ENCODE data around the gene GRB7. TPM values are rescaled to one million over a fixed set of nuclear protein-coding genes. Genes with fewer than 3 reads are reported as not detected.

The GRB7 gene
- total and polyA plus RNA-seq, 9 of the 15 experiments (the other 6 are each of a cell fraction or from before 2014, with no cell fraction given), result 0.04 to 6.2 (median 2.2) TPM

GRCh38 chr17:39754161-39754957 lies 16.6 kb downstream of the GRB7 start (continued):
- TF ChIP-seq, protein P1, sequence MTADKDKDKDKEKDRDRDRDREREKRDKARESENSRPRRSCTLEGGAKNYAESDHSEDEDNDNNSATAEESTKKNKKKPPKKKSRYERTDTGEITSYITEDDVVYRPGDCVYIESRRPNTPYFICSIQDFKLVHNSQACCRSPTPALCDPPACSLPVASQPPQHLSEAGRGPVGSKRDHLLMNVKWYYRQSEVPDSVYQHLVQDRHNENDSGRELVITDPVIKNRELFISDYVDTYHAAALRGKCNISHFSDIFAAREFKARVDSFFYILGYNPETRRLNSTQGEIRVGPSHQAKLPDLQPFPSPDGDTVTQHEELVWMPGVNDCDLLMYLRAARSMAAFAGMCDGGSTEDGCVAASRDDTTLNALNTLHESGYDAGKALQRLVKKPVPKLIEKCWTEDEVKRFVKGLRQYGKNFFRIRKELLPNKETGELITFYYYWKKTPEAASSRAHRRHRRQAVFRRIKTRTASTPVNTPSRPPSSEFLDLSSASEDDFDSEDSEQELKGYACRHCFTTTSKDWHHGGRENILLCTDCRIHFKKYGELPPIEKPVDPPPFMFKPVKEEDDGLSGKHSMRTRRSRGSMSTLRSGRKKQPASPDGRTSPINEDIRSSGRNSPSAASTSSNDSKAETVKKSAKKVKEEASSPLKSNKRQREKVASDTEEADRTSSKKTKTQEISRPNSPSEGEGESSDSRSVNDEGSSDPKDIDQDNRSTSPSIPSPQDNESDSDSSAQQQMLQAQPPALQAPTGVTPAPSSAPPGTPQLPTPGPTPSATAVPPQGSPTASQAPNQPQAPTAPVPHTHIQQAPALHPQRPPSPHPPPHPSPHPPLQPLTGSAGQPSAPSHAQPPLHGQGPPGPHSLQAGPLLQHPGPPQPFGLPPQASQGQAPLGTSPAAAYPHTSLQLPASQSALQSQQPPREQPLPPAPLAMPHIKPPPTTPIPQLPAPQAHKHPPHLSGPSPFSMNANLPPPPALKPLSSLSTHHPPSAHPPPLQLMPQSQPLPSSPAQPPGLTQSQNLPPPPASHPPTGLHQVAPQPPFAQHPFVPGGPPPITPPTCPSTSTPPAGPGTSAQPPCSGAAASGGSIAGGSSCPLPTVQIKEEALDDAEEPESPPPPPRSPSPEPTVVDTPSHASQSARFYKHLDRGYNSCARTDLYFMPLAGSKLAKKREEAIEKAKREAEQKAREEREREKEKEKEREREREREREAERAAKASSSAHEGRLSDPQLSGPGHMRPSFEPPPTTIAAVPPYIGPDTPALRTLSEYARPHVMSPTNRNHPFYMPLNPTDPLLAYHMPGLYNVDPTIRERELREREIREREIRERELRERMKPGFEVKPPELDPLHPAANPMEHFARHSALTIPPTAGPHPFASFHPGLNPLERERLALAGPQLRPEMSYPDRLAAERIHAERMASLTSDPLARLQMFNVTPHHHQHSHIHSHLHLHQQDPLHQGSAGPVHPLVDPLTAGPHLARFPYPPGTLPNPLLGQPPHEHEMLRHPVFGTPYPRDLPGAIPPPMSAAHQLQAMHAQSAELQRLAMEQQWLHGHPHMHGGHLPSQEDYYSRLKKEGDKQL (CRISPR knock-in tag; IDR thresholded peaks at IDR 0.05; ENCODE audit: borderline replicate concordance), result no peak
- peak; percentile 95 for TF ChIP-seq MGA (IDR thresholded peaks at IDR 0.05)
- TF ChIP-seq RFX7 (CRISPR knock-in tag; IDR thresholded peaks at IDR 0.05), result no peak
- peak; percentile 99; the same call in 1 of the 2 replicates for TF ChIP-seq RBM34 (IDR thresholded peaks at IDR 0.05; ENCODE audit: borderline replicate concordance, insufficient read depth, low read length)
- TF ChIP-seq, protein P2, sequence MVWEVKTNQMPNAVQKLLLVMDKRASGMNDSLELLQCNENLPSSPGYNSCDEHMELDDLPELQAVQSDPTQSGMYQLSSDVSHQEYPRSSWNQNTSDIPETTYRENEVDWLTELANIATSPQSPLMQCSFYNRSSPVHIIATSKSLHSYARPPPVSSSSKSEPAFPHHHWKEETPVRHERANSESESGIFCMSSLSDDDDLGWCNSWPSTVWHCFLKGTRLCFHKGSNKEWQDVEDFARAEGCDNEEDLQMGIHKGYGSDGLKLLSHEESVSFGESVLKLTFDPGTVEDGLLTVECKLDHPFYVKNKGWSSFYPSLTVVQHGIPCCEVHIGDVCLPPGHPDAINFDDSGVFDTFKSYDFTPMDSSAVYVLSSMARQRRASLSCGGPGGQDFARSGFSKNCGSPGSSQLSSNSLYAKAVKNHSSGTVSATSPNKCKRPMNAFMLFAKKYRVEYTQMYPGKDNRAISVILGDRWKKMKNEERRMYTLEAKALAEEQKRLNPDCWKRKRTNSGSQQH (CRISPR knock-in tag; IDR thresholded peaks at IDR 0.05), result 0 out of 2 replicates have a peak, but pooled peaks have one; percentile 11

Measured in K562 (cell line).